Measurements from ENCODE around the gene HOXD12. TPM values are rescaled to one million over a fixed set of nuclear protein-coding genes. Genes with fewer than 3 reads are reported as not detected.

Gene HOXD12
- total RNA-seq, 1 experiment from 2014 or later, result not detected

DNA sequence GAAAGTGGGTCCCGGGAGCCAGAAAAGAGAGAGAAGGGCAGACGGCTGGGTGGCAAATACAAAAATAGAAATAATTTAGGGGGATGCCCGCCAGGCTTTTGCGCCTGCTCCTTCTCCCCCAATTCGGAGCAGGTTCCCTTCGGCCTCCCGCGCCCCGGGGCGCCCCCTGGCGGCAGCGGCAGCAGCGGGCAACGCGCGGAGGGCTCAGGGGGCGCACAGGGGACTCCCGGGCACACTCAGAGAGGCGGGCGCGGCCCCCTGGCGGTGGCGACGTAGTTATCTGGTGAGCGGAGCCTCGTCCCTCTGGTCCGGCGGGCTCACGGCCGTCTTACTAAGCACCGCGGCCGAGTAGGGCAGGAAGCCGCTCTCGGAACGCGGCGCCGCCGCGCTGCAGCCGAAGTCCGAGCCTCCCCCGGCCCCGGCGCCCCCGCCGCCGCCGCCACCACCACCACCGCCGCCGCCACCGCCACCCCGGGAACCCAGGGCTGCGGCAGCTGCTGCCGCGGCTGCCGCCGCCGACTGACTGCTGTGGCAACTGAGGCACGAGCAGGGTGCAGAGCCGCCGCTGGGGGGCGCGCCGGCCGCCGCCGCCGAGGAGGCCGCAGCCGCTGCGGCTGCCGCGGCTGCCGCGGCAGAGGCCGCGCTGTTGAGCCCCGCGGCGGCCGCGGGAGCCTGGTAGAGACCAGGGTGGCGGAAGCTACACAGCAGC lies 19.6 kb upstream of the HOXD12 start:
- POLR2A ChIA-PET (ENCODE audit: unreplicated experiment), result no interaction called here
- no peak for DNase-seq
- no peak overlapping the region for H3K4me2 ChIP-seq

DNA sequence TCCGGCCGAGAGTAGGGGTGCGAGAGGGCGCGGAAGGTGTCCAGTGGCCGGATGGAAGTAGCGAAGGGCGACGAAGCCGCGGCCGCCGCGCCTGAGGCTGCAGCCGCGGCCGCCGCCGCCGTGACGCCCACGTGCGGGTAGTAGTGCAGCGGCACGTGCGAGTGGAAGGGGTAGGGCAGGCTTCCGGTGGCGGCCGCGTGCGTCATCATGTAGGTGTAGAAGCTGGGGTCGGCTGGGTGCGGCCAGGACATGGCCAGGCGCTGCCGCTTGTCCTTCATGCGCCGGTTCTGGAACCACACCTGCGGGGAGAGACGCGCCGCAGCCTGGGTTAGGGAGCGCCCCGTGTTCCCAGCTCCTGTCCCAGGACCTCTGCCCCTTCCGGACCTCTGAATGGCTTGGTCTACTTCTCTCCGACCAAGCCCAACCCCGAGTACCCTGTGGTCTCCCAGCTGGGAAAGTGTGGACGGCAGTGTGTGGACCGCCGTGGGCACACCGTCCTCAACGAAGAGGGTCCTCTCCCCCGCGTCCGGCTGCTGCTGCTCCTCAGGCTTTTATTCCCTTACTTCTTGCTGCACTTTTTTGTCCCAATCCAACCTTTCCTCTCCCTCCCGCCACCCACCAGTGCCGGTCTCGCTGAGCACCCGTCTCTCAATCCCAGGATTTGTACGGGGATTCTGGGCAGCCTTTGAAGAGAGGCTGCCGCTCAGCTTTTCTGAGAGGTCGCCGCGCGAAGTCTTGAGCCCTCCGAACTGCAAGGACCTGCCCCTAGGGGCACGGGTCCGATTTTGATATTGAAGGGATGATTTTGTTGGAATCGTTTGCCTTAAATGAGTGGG lies 18.8 kb upstream of the HOXD12 start:
- Histone ChIP-seq H2AFZ (no peak overlapping the region), H3K79me2 (ENCODE audit: low read depth) (no peaks in the 10 kb centered on the region), H3K4me3 (no peak overlapping the region), H3K4me1 (replicated peaks; ENCODE audit: insufficient read depth) (no peaks in the 10 kb centered on the region), H3F3A (ENCODE audit: insufficient read depth, low read depth) (no peaks in the 10 kb centered on the region), H3K4me2 (no peak overlapping the region), H3K9me3 (ENCODE audit: insufficient read depth, low read depth) (no peaks in the 10 kb centered on the region; the same call in 1 of the 2 replicates), H3K27me3 (ENCODE audit: insufficient read depth, low read depth) (peaks cover 42% of the 10 kb centered on the region), H3K36me3 (ENCODE audit: low read depth) (no peaks in the 10 kb centered on the region), H4K20me1 (ENCODE audit: insufficient read depth) (no peaks in the 10 kb centered on the region), H3K9me2 (ENCODE audit: insufficient read depth) (no peaks in the 10 kb centered on the region), H3K27ac (no peak overlapping the region)
- DNase-seq, result no peak
- TF ChIP-seq CTCF (conservative IDR thresholded peaks at IDR 0.05), result no peak
- TF ChIP-seq EZH2 (IDR thresholded peaks at IDR 0.05; ENCODE audit: low read depth), result no peak
- ChIA-PET CTCF (no interaction called here), POLR2A (ENCODE audit: unreplicated experiment) (no interaction called here)
- BruUV-seq (replicated peaks), result no TSS peak
- intact Hi-C loops (cut with micrococcal nuclease; ENCODE audit: unreplicated experiment), result no loop called here

More for the DNA sequence above, 19.6 kb upstream of the HOXD12 start:
- no peaks in the 10 kb centered on the region for H4K20me1 ChIP-seq (ENCODE audit: insufficient read depth)
- H2AFZ ChIP-seq, result no peak overlapping the region
- intact Hi-C loops (cut with micrococcal nuclease; ENCODE audit: unreplicated experiment), result no loop called here
- BruUV-seq (replicated peaks), result no TSS peak
- H3F3A ChIP-seq (ENCODE audit: insufficient read depth, low read depth), result no peaks in the 10 kb centered on the region
- no peaks in the 10 kb centered on the region for H3K4me1 ChIP-seq (replicated peaks; ENCODE audit: insufficient read depth)
- no peaks in the 10 kb centered on the region for H3K79me2 ChIP-seq (ENCODE audit: low read depth)
- H3K9me2 ChIP-seq (ENCODE audit: insufficient read depth), result no peaks in the 10 kb centered on the region
- no peaks in the 10 kb centered on the region; the same call in 1 of the 2 replicates for H3K9me3 ChIP-seq (ENCODE audit: insufficient read depth, low read depth)
- no peaks in the 10 kb centered on the region for H3K36me3 ChIP-seq (ENCODE audit: low read depth)
- CTCF ChIA-PET, result no interaction called here
- peaks cover 42% of the 10 kb centered on the region for H3K27me3 ChIP-seq (ENCODE audit: insufficient read depth, low read depth)
- H3K4me3 ChIP-seq, result no peak overlapping the region
- H3K27ac ChIP-seq, result no peak overlapping the region
- TF ChIP-seq CTCF (conservative IDR thresholded peaks at IDR 0.05), result peak; percentile 30; the same call in 1 of the 2 replicates
- no peak for TF ChIP-seq EZH2 (IDR thresholded peaks at IDR 0.05; ENCODE audit: low read depth)

- POLR2A ChIA-PET (ENCODE audit: unreplicated experiment), result no interaction called here
- no peaks in the 10 kb centered on the region for H3K4me1 ChIP-seq (replicated peaks; ENCODE audit: insufficient read depth)
These were observed 18.2 kb upstream of the HOXD12 start for GRCh38 chr2:176081376-176081836.

More at GRCh38 chr2:176081376-176081836, 18.2 kb upstream of the HOXD12 start:
- CTCF ChIA-PET, result no interaction called here
- Histone ChIP-seq H3K9me2 (ENCODE audit: insufficient read depth) (no peaks in the 10 kb centered on the region), H3K27me3 (ENCODE audit: insufficient read depth, low read depth) (peaks cover 40% of the 10 kb centered on the region), H2AFZ (no peak overlapping the region), H4K20me1 (ENCODE audit: insufficient read depth) (no peaks in the 10 kb centered on the region), H3K4me2 (no peak overlapping the region), H3K4me3 (no peak overlapping the region), H3K9me3 (ENCODE audit: insufficient read depth, low read depth) (no peaks in the 10 kb centered on the region; the same call in 1 of the 2 replicates), H3K36me3 (ENCODE audit: low read depth) (no peaks in the 10 kb centered on the region), H3K79me2 (ENCODE audit: low read depth) (no peaks in the 10 kb centered on the region), H3F3A (ENCODE audit: insufficient read depth, low read depth) (no peaks in the 10 kb centered on the region), H3K27ac (no peak overlapping the region)
- DNase-seq, result no peak
- TF ChIP-seq EZH2 (IDR thresholded peaks at IDR 0.05; ENCODE audit: low read depth) (no peak), CTCF (conservative IDR thresholded peaks at IDR 0.05) (no peak)
- intact Hi-C loops (cut with micrococcal nuclease; ENCODE audit: unreplicated experiment), result no loop called here
- no TSS peak for BruUV-seq (replicated peaks)
